PC-9 (cell line): Measurements from ENCODE around the gene TMSB4X. TPM values are rescaled to one million over a fixed set of nuclear protein-coding genes. Genes with fewer than 3 reads are reported as not detected.

Experiments used
- BruUV-seq: library from RNA; stranded (reverse); fragments of 400-500 nt; replicated peaks from 2 replicates; lab custom pipeline; 2021; lab: Mats Ljungman, UMichigan
- CTCF ChIA-PET: fragments of 300-600 bp; sonication (Branson Sonifier 250); formaldehyde crosslinking; loops from one replicate; lab custom pipeline; 2022; ENCODE audit warnings: antibody characterized with exemption; lab: Charles Lee
- POLR2A ChIA-PET: fragments of 300-600 bp; sonication (Branson Sonifier 250); formaldehyde crosslinking; loops from one replicate; lab custom pipeline; 2022; ENCODE audit warnings: antibody characterized with exemption; ENCODE audit not compliant: unreplicated experiment; lab: Charles Lee
- DNase-seq, 2 experiments: peaks; one replicate each; pipeline versions ENCODE4 v3.0.0 to v3.0.0-alpha.2; 2015 to 2022; ENCODE audit warnings: mixed read lengths in 1 of 2
- H2AFZ ChIP-seq: fragments of 200-600 bp; sonication (generic); 2 replicates; pipeline ENCODE4 v1.8.1; 2017; ENCODE audit warnings: antibody characterized with exemption
- H3F3A ChIP-seq: fragments of 200-600 bp; sonication (generic); 2 replicates; pipeline ENCODE4 v1.8.1; 2017; ENCODE audit warnings: antibody characterized with exemption, mild to moderate bottlenecking, low read depth; ENCODE audit not compliant: insufficient read depth
- H3K27ac ChIP-seq: fragments of 200-600 bp; sonication (generic); 2 replicates; pipeline ENCODE4 v1.6.1; 2016; ENCODE audit warnings: mixed run types
- H3K27me3 ChIP-seq: fragments of 200-600 bp; sonication (generic); 2 replicates; pipeline ENCODE4 v1.6.1; 2016; ENCODE audit warnings: low read depth, mixed run types; ENCODE audit not compliant: insufficient read depth
- H3K36me3 ChIP-seq: fragments of 200-600 bp; sonication (generic); 2 replicates; pipeline ENCODE4 v1.6.1; 2016; ENCODE audit warnings: low read depth, mixed run types
- H3K4me1 ChIP-seq: fragments of 200-600 bp; sonication (generic); replicated peaks from 2 replicates; pipeline ENCODE4 v1.6.1; 2016; ENCODE audit warnings: mixed run types; ENCODE audit not compliant: insufficient read depth
- H3K4me2 ChIP-seq: fragments of 200-600 bp; sonication (generic); 2 replicates; pipeline ENCODE4 v1.6.1; 2017; ENCODE audit warnings: mixed run types
- H3K4me3 ChIP-seq: fragments of 200-600 bp; sonication (generic); 2 replicates; pipeline ENCODE4 v1.6.1; 2016; ENCODE audit warnings: mixed run types
- H3K79me2 ChIP-seq: fragments of 200-600 bp; sonication (generic); 2 replicates; pipeline ENCODE4 v1.6.1; 2017; ENCODE audit warnings: low read depth, mixed run types
- H3K9me2 ChIP-seq: fragments of 200-600 bp; sonication (generic); 2 replicates; pipeline ENCODE4 v1.8.1; 2017; ENCODE audit warnings: mild to moderate bottlenecking; ENCODE audit not compliant: insufficient read depth
- H3K9me3 ChIP-seq: fragments of 200-600 bp; sonication (generic); 2 replicates; pipeline ENCODE4 v1.8.1; 2016; ENCODE audit warnings: low read depth; ENCODE audit not compliant: insufficient read depth
- H4K20me1 ChIP-seq: fragments of 200-600 bp; sonication (generic); 2 replicates; pipeline ENCODE4 v1.8.1; 2017; ENCODE audit not compliant: insufficient read depth
- CTCF ChIP-seq: fragments of 200-600 bp; sonication (generic); conservative IDR thresholded peaks from 2 replicates; pipeline ENCODE4 v1.6.1; 2017; ENCODE audit warnings: mixed run types, antibody characterized with exemption, mild to moderate bottlenecking, moderate library complexity
- EZH2 ChIP-seq: fragments of 200-600 bp; sonication (generic); IDR thresholded peaks from 2 replicates; pipeline ENCODE4 v1.8.0; 2017; ENCODE audit warnings: antibody characterized with exemption, low read depth
- intact Hi-C: fragments of 100-400 bp; cut with micrococcal nuclease; formaldehyde crosslinking; loops from one replicate; pipeline ENCODE4 v1.10.0; 2022; ENCODE audit not compliant: unreplicated experiment
- total RNA-seq: library from RNA; stranded (reverse); gene quantifications from 2 replicates; pipeline ENCODE4 v1.2.3, GENCODE V29; 2021

TMSB4X gene
- total RNA-seq, 1 experiment from 2014 or later = 2,589 TPM

GRCh38 chrX:12994321-12994720, 19.4 kb downstream of the TMSB4X start:
- peak overlapping the region; percentile 29; the same call in 1 of the 2 replicates for H3K27ac ChIP-seq
- intact Hi-C loops = no loop called here
- no peaks in the 10 kb centered on the region for H3K36me3 ChIP-seq
- H3K4me3 ChIP-seq = no peak overlapping the region
- ChIA-PET CTCF (no interaction called here), POLR2A (no interaction called here)
- H3F3A ChIP-seq = peaks cover 6% of the 10 kb centered on the region; the same call in 1 of the 2 replicates
- no peaks in the 10 kb centered on the region for H3K27me3 ChIP-seq
- H3K4me2 ChIP-seq = peak overlapping the region; percentile 47
- no peaks in the 10 kb centered on the region for H3K9me2 ChIP-seq
- TF ChIP-seq CTCF (no peak), EZH2 (no peak)
- H4K20me1 ChIP-seq = no peaks in the 10 kb centered on the region
- H3K4me1 ChIP-seq = peaks cover 23% of the 10 kb centered on the region
- no peaks in the 10 kb centered on the region for H3K9me3 ChIP-seq
- no TSS peak for BruUV-seq
- DNase-seq = peak in 1 of 2 experiments; percentile 71
- no peak overlapping the region for H2AFZ ChIP-seq
- H3K79me2 ChIP-seq = no peaks in the 10 kb centered on the region

GRCh38 chrX:12996934-12997435, 22.1 kb downstream of the TMSB4X start:
- BruUV-seq = no TSS peak
- no peaks in the 10 kb centered on the region for H3K27me3 ChIP-seq
- H3K9me3 ChIP-seq = no peaks in the 10 kb centered on the region
- intact Hi-C loops = no loop called here
- H3F3A ChIP-seq = peaks cover 8% of the 10 kb centered on the region; the same call in 1 of the 2 replicates
- DNase-seq = no peak
- no peaks in the 10 kb centered on the region for H3K79me2 ChIP-seq
- ChIA-PET POLR2A (no interaction called here), CTCF (no interaction called here)
- no peak overlapping the region for H3K4me2 ChIP-seq
- H2AFZ ChIP-seq = no peak overlapping the region
- H3K4me3 ChIP-seq = no peak overlapping the region
- no peaks in the 10 kb centered on the region for H4K20me1 ChIP-seq
- H3K9me2 ChIP-seq = no peaks in the 10 kb centered on the region
- H3K4me1 ChIP-seq = peaks cover 28% of the 10 kb centered on the region
- no peak for TF ChIP-seq CTCF
- no peak for TF ChIP-seq EZH2
- no peak overlapping the region for H3K27ac ChIP-seq
- no peaks in the 10 kb centered on the region for H3K36me3 ChIP-seq

GRCh38 chrX:12997906-12998687, 23.2 kb downstream of the TMSB4X start:
- no peak for DNase-seq
- no TSS peak for BruUV-seq
- TF ChIP-seq CTCF = no peak
- TF ChIP-seq EZH2 = no peak
- H3F3A ChIP-seq = peaks cover 19% of the 10 kb centered on the region; the same call in 1 of the 2 replicates
- H3K9me3 ChIP-seq = no peaks in the 10 kb centered on the region
- H4K20me1 ChIP-seq = no peaks in the 10 kb centered on the region
- no peak overlapping the region for H2AFZ ChIP-seq
- no peaks in the 10 kb centered on the region for H3K9me2 ChIP-seq
- no peak overlapping the region for H3K4me3 ChIP-seq
- POLR2A ChIA-PET = no interaction called here
- H3K79me2 ChIP-seq = no peaks in the 10 kb centered on the region
- H3K4me1 ChIP-seq = peaks cover 39% of the 10 kb centered on the region
- no peaks in the 10 kb centered on the region for H3K27me3 ChIP-seq
- intact Hi-C loops = no loop called here
- no peaks in the 10 kb centered on the region for H3K36me3 ChIP-seq
- CTCF ChIA-PET = no interaction called here
- no peak overlapping the region for H3K27ac ChIP-seq
- H3K4me2 ChIP-seq = no peak overlapping the region
